Measurements from ENCODE around the gene SDK1.

SDK1 gene

GRCh38 chr7:4017081-4017480 is 716.0 kb downstream of the SDK1 start:
- no peak overlapping the region for H3K27ac ChIP-seq (ENCODE audit: low read depth, low read length)
- H2AK5ac ChIP-seq (ENCODE audit: low read length) = no peak overlapping the region
- H3K4me2 ChIP-seq (ENCODE audit: low read length) = no peak overlapping the region
- H3K14ac ChIP-seq (ENCODE audit: low read length) = no peak overlapping the region
- H3K23ac ChIP-seq (ENCODE audit: low read length) = no peak overlapping the region
- no peaks in the 10 kb centered on the region for H3K79me1 ChIP-seq (ENCODE audit: low read length)
- H4K12ac ChIP-seq (ENCODE audit: low read depth, low read length) = no peak overlapping the region
- H3K36me3 ChIP-seq (ENCODE audit: control insufficient read depth in 1 of 2, insufficient read depth in 2 of 2, low read length in 2 of 2) = peaks cover 40% of the 10 kb centered on the region in 2 experiments
- no peak overlapping the region for H2BK12ac ChIP-seq (ENCODE audit: low read length)
- no peak overlapping the region for H3K4me3 ChIP-seq (ENCODE audit: low read depth, low read length)
- no peak overlapping the region for H4K91ac ChIP-seq (ENCODE audit: low read depth, low read length)
- no peak overlapping the region for H4K8ac ChIP-seq (ENCODE audit: low read depth, low read length)
- H2BK120ac ChIP-seq (ENCODE audit: insufficient read depth, low read length, poor library complexity) = no peak overlapping the region
- peaks cover 15% of the 10 kb centered on the region for H3K9me3 ChIP-seq (ENCODE audit: insufficient read depth, low read depth, low read length)
- no peak overlapping the region for H3K9ac ChIP-seq (ENCODE audit: low read length)
- H3K18ac ChIP-seq (ENCODE audit: low read length) = no peak overlapping the region
- H2AFZ ChIP-seq (ENCODE audit: insufficient read depth, low read length, poor library complexity) = no peak overlapping the region
- no peaks in the 10 kb centered on the region for H3K27me3 ChIP-seq (ENCODE audit: insufficient read depth, low read length)
- no CpG with 5 or more reads among the region's 21 CpGs for whole genome bisulfite sequencing (ENCODE audit: extremely low coverage, insufficient coverage, insufficient read length)
- H3K4ac ChIP-seq (ENCODE audit: low read depth, low read length) = no peak overlapping the region
- H3K4me1 ChIP-seq (ENCODE audit: control insufficient read depth in 1 of 2, insufficient read depth in 2 of 2, low read length in 2 of 2) = peaks cover 2 to 14% of the 10 kb centered on the region in 2 experiments
- no peak for DNase-seq
- no peaks in the 10 kb centered on the region for H3K79me2 ChIP-seq (ENCODE audit: control insufficient read depth, insufficient read depth, low read length, poor library complexity)
- no peak overlapping the region for H2BK5ac ChIP-seq (ENCODE audit: low read depth, low read length, poor library complexity)

- no peak overlapping the region for H3K9ac ChIP-seq (ENCODE audit: low read length)
- H4K8ac ChIP-seq (ENCODE audit: low read depth, low read length) = no peak overlapping the region
- H3K79me1 ChIP-seq (ENCODE audit: low read length) = no peaks in the 10 kb centered on the region
- H3K9me3 ChIP-seq (ENCODE audit: insufficient read depth, low read depth, low read length) = peaks cover 13% of the 10 kb centered on the region
- H4K91ac ChIP-seq (ENCODE audit: low read depth, low read length) = no peak overlapping the region
- H3K14ac ChIP-seq (ENCODE audit: low read length) = no peak overlapping the region
- no peak overlapping the region for H3K4ac ChIP-seq (ENCODE audit: low read depth, low read length)
- no CpG with 5 or more reads among the region's 9 CpGs for WGBS (ENCODE audit: extremely low coverage, insufficient coverage, insufficient read length)
- no peak overlapping the region for H2AK5ac ChIP-seq (ENCODE audit: low read length)
- H3K27me3 ChIP-seq (ENCODE audit: insufficient read depth, low read length) = no peaks in the 10 kb centered on the region
- H3K79me2 ChIP-seq (ENCODE audit: control insufficient read depth, insufficient read depth, low read length, poor library complexity) = no peaks in the 10 kb centered on the region
- no peak overlapping the region for H3K23ac ChIP-seq (ENCODE audit: low read length)
- no peak for DNase-seq
- no peak overlapping the region for H2BK12ac ChIP-seq (ENCODE audit: low read length)
- peaks cover 38% of the 10 kb centered on the region in 2 experiments for H3K36me3 ChIP-seq (ENCODE audit: control insufficient read depth in 1 of 2, insufficient read depth in 2 of 2, low read length in 2 of 2)
- H3K18ac ChIP-seq (ENCODE audit: low read length) = no peak overlapping the region
- no peak overlapping the region for H3K27ac ChIP-seq (ENCODE audit: low read depth, low read length)
- no peak overlapping the region for H2AFZ ChIP-seq (ENCODE audit: insufficient read depth, low read length, poor library complexity)
- H3K4me3 ChIP-seq (ENCODE audit: low read depth, low read length) = no peak overlapping the region
- no peak overlapping the region for H4K12ac ChIP-seq (ENCODE audit: low read depth, low read length)
- H2BK120ac ChIP-seq (ENCODE audit: insufficient read depth, low read length, poor library complexity) = no peak overlapping the region
- peaks cover 2 to 14% of the 10 kb centered on the region in 2 experiments for H3K4me1 ChIP-seq (ENCODE audit: control insufficient read depth in 1 of 2, insufficient read depth in 2 of 2, low read length in 2 of 2)
- no peak overlapping the region for H3K4me2 ChIP-seq (ENCODE audit: low read length)
- H2BK5ac ChIP-seq (ENCODE audit: low read depth, low read length, poor library complexity) = no peak overlapping the region
These were observed 716.7 kb downstream of the SDK1 start for GRCh38 chr7:4017785-4018184.

- no peak overlapping the region for H2BK120ac ChIP-seq (ENCODE audit: insufficient read depth, low read length, poor library complexity)
- peaks cover 13% of the 10 kb centered on the region for H3K9me3 ChIP-seq (ENCODE audit: insufficient read depth, low read depth, low read length)
- no peak overlapping the region for H3K4me3 ChIP-seq (ENCODE audit: low read depth, low read length)
- H2AFZ ChIP-seq (ENCODE audit: insufficient read depth, low read length, poor library complexity) = no peak overlapping the region
- H4K8ac ChIP-seq (ENCODE audit: low read depth, low read length) = no peak overlapping the region
- peaks cover 36 to 38% of the 10 kb centered on the region in 2 experiments for H3K36me3 ChIP-seq (ENCODE audit: control insufficient read depth in 1 of 2, insufficient read depth in 2 of 2, low read length in 2 of 2)
- H4K12ac ChIP-seq (ENCODE audit: low read depth, low read length) = no peak overlapping the region
- H3K14ac ChIP-seq (ENCODE audit: low read length) = no peak overlapping the region
- no peak overlapping the region for H3K9ac ChIP-seq (ENCODE audit: low read length)
- H3K79me1 ChIP-seq (ENCODE audit: low read length) = no peaks in the 10 kb centered on the region
- no peak overlapping the region for H3K27ac ChIP-seq (ENCODE audit: low read depth, low read length)
- no peak overlapping the region for H3K4me2 ChIP-seq (ENCODE audit: low read length)
- DNase-seq = no peak
- WGBS (ENCODE audit: extremely low coverage, insufficient coverage, insufficient read length) = no CpG with 5 or more reads among the region's 7 CpGs
- no peak overlapping the region for H3K23ac ChIP-seq (ENCODE audit: low read length)
- H3K79me2 ChIP-seq (ENCODE audit: control insufficient read depth, insufficient read depth, low read length, poor library complexity) = no peaks in the 10 kb centered on the region
- no peak overlapping the region for H2BK5ac ChIP-seq (ENCODE audit: low read depth, low read length, poor library complexity)
- H4K91ac ChIP-seq (ENCODE audit: low read depth, low read length) = no peak overlapping the region
- H3K4me1 ChIP-seq (ENCODE audit: control insufficient read depth in 1 of 2, insufficient read depth in 2 of 2, low read length in 2 of 2) = peaks cover 2 to 14% of the 10 kb centered on the region in 2 experiments
- no peak overlapping the region for H2BK12ac ChIP-seq (ENCODE audit: low read length)
- H3K18ac ChIP-seq (ENCODE audit: low read length) = no peak overlapping the region
- H3K4ac ChIP-seq (ENCODE audit: low read depth, low read length) = no peak overlapping the region
- no peaks in the 10 kb centered on the region for H3K27me3 ChIP-seq (ENCODE audit: insufficient read depth, low read length)
- no peak overlapping the region for H2AK5ac ChIP-seq (ENCODE audit: low read length)
These were observed 717.7 kb downstream of the SDK1 start for GRCh38 chr7:4018601-4019316.

GRCh38 chr7:4020086-4020485 is 719.0 kb downstream of the SDK1 start:
- no peak overlapping the region for H3K18ac ChIP-seq (ENCODE audit: low read length)
- no peak overlapping the region for H4K91ac ChIP-seq (ENCODE audit: low read depth, low read length)
- no peak overlapping the region for H2BK5ac ChIP-seq (ENCODE audit: low read depth, low read length, poor library complexity)
- no peak overlapping the region for H4K12ac ChIP-seq (ENCODE audit: low read depth, low read length)
- no peak overlapping the region for H3K9ac ChIP-seq (ENCODE audit: low read length)
- H3K27me3 ChIP-seq (ENCODE audit: insufficient read depth, low read length) = no peaks in the 10 kb centered on the region
- H2BK12ac ChIP-seq (ENCODE audit: low read length) = no peak overlapping the region
- H3K79me1 ChIP-seq (ENCODE audit: low read length) = no peaks in the 10 kb centered on the region
- no peak overlapping the region for H2BK120ac ChIP-seq (ENCODE audit: insufficient read depth, low read length, poor library complexity)
- no peak overlapping the region for H3K27ac ChIP-seq (ENCODE audit: low read depth, low read length)
- no peak overlapping the region for H3K14ac ChIP-seq (ENCODE audit: low read length)
- H4K8ac ChIP-seq (ENCODE audit: low read depth, low read length) = no peak overlapping the region
- peaks cover 2 to 17% of the 10 kb centered on the region in 2 experiments for H3K4me1 ChIP-seq (ENCODE audit: control insufficient read depth in 1 of 2, insufficient read depth in 2 of 2, low read length in 2 of 2)
- no peak for DNase-seq
- no peak overlapping the region for H3K4me2 ChIP-seq (ENCODE audit: low read length)
- H3K4ac ChIP-seq (ENCODE audit: low read depth, low read length) = no peak overlapping the region
- no peak overlapping the region for H2AFZ ChIP-seq (ENCODE audit: insufficient read depth, low read length, poor library complexity)
- peak overlapping the region; percentile 28 for H3K4me3 ChIP-seq (ENCODE audit: low read depth, low read length)
- no CpG with 5 or more reads among the region's 11 CpGs for WGBS (ENCODE audit: extremely low coverage, insufficient coverage, insufficient read length)
- H3K9me3 ChIP-seq (ENCODE audit: insufficient read depth, low read depth, low read length) = peaks cover 13% of the 10 kb centered on the region
- peaks cover 32 to 35% of the 10 kb centered on the region in 2 experiments for H3K36me3 ChIP-seq (ENCODE audit: control insufficient read depth in 1 of 2, insufficient read depth in 2 of 2, low read length in 2 of 2)
- H3K23ac ChIP-seq (ENCODE audit: low read length) = no peak overlapping the region
- no peak overlapping the region for H2AK5ac ChIP-seq (ENCODE audit: low read length)
- H3K79me2 ChIP-seq (ENCODE audit: control insufficient read depth, insufficient read depth, low read length, poor library complexity) = no peaks in the 10 kb centered on the region

Measured in trophoblast cell (in vitro differentiated cells and primary cell).